ENCODE measurements around the gene CD274. TPM values are rescaled to one million over a fixed set of nuclear protein-coding genes. Genes with fewer than 3 reads are reported as not detected.

Gene CD274
- total RNA-seq, 2 donors from 2014 or later: 2.2 to 7.3 TPM

GRCh38 chr9:5419987-5420386 is 30.4 kb upstream of the CD274 start:
- ATAC-seq (ENCODE audit: insufficient number of reproducible peaks, low FRiP score, low read depth) (no peak), DNase-seq (ENCODE audit: low spot score) (no peak)
- Histone ChIP-seq H3K4me3 (no peak overlapping the region), H3K9me3 (no peaks in the 10 kb centered on the region), H3K27me3 (replicated peaks; ENCODE audit: insufficient read depth) (no peaks in the 10 kb centered on the region), H3K36me3 (no peaks in the 10 kb centered on the region), H3K27ac (no peak overlapping the region), H3K4me1 (ENCODE audit: control insufficient read depth in 1 of 2, low read depth in 2 of 2) (no peaks in the 10 kb centered on the region)
- no peak for TF ChIP-seq CTCF (IDR thresholded peaks at IDR 0.05)

GRCh38 chr9:5421163-5421562 is 29.2 kb upstream of the CD274 start:
- Histone ChIP-seq H3K27me3 (replicated peaks; ENCODE audit: insufficient read depth) (no peaks in the 10 kb centered on the region), H3K4me3 (no peak overlapping the region), H3K27ac (no peak overlapping the region), H3K9me3 (no peaks in the 10 kb centered on the region), H3K36me3 (no peaks in the 10 kb centered on the region), H3K4me1 (ENCODE audit: control insufficient read depth in 1 of 2, low read depth in 2 of 2) (no peaks in the 10 kb centered on the region)
- no peak for TF ChIP-seq CTCF (IDR thresholded peaks at IDR 0.05)
- no peak for ATAC-seq (ENCODE audit: insufficient number of reproducible peaks, low FRiP score, low read depth)
- DNase-seq (ENCODE audit: low spot score): no peak

GRCh38 chr9:5422276-5422675 is 28.1 kb upstream of the CD274 start:
- H3K27ac ChIP-seq: no peak overlapping the region
- no peak for ATAC-seq (ENCODE audit: insufficient number of reproducible peaks, low FRiP score, low read depth)
- no peaks in the 10 kb centered on the region for H3K27me3 ChIP-seq (replicated peaks; ENCODE audit: insufficient read depth)
- no peaks in the 10 kb centered on the region for H3K36me3 ChIP-seq
- H3K4me3 ChIP-seq: no peak overlapping the region
- no peaks in the 10 kb centered on the region for H3K4me1 ChIP-seq (ENCODE audit: control insufficient read depth in 1 of 2, low read depth in 2 of 2)
- no peak for DNase-seq (ENCODE audit: low spot score)
- H3K9me3 ChIP-seq: no peaks in the 10 kb centered on the region
- no peak for TF ChIP-seq CTCF (IDR thresholded peaks at IDR 0.05)

GRCh38 chr9:5425006-5425628 is 25.2 kb upstream of the CD274 start:
- H3K27ac ChIP-seq: no peak overlapping the region
- H3K9me3 ChIP-seq: no peaks in the 10 kb centered on the region
- DNase-seq (ENCODE audit: low spot score) (no peak), ATAC-seq (ENCODE audit: insufficient number of reproducible peaks, low FRiP score, low read depth) (no peak)
- H3K4me1 ChIP-seq (ENCODE audit: control insufficient read depth in 1 of 2, low read depth in 2 of 2): no peaks in the 10 kb centered on the region
- H3K36me3 ChIP-seq: peaks cover 2% of the 10 kb centered on the region
- no peak for TF ChIP-seq CTCF (IDR thresholded peaks at IDR 0.05)
- no peaks in the 10 kb centered on the region for H3K27me3 ChIP-seq (replicated peaks; ENCODE audit: insufficient read depth)
- H3K4me3 ChIP-seq: no peak overlapping the region

- ATAC-seq (ENCODE audit: insufficient number of reproducible peaks, low FRiP score, low read depth) (no peak), DNase-seq (ENCODE audit: low spot score) (no peak)
- Histone ChIP-seq H3K27me3 (replicated peaks; ENCODE audit: insufficient read depth) (no peaks in the 10 kb centered on the region), H3K4me3 (no peak overlapping the region), H3K36me3 (peaks cover 2% of the 10 kb centered on the region), H3K9me3 (no peaks in the 10 kb centered on the region), H3K4me1 (ENCODE audit: control insufficient read depth in 1 of 2, low read depth in 2 of 2) (no peaks in the 10 kb centered on the region), H3K27ac (no peak overlapping the region)
- TF ChIP-seq CTCF (IDR thresholded peaks at IDR 0.05): no peak
Measured at GRCh38 chr9:5427005-5427404, 23.3 kb upstream of the CD274 start.

All from thoracic aorta (tissue), 2 donors.